Activated CD4-positive, alpha-beta memory T cell treated with anti-CD3 and anti-CD28 coated beads, Interleukin-2, amount 10 ng/mL, durations not matched to agents 7 days and 5 days (primary cell): ENCODE data around the gene YWHAG. TPM values are rescaled to one million over a fixed set of nuclear protein-coding genes. Genes with fewer than 3 reads are reported as not detected.
"Not testable (repeated sequence)": the region's sequence is repeated elsewhere in the genome, so short reads cannot be mapped to it uniquely, and the experiment has no call there.

Source experiments
- CTCF ChIA-PET: fragments of 350-600 bp; sonication (Branson Sonifier 250); formaldehyde crosslinking; loops from one replicate; lab custom pipeline; 2021; ENCODE audit warnings: antibody characterized with exemption, inconsistent platforms; lab: Charles Lee
- POLR2A ChIA-PET: fragments of 350-600 bp; sonication (Branson Sonifier 250); formaldehyde crosslinking; loops from one replicate; lab custom pipeline; 2021; ENCODE audit warnings: antibody characterized with exemption; lab: Charles Lee
- DNase-seq: peaks from one replicate; pipeline ENCODE4 v3.0.0-alpha.2; 2020
- H3K27ac Mint-ChIP-seq: one replicate; pipeline ENCODE4 v1.8.0; 2021; ENCODE audit warnings: mild to moderate bottlenecking, mixed read lengths
- H3K27me3 Mint-ChIP-seq: one replicate; pipeline ENCODE4 v1.8.0; 2021; ENCODE audit warnings: mixed read lengths
- H3K36me3 Mint-ChIP-seq: one replicate; pipeline ENCODE4 v1.8.0; 2021; ENCODE audit warnings: low read depth, mixed read lengths
- H3K4me1 Mint-ChIP-seq: one replicate; pipeline ENCODE4 v1.8.0; 2021; ENCODE audit warnings: mixed read lengths
- H3K4me3 Mint-ChIP-seq: one replicate; pipeline ENCODE4 v1.8.0; 2021; ENCODE audit warnings: mild to moderate bottlenecking, mixed read lengths
- H3K9me3 Mint-ChIP-seq: one replicate; pipeline ENCODE4 v1.8.0; 2021; ENCODE audit warnings: mixed read lengths
- total RNA-seq, 2 experiments: library from RNA; stranded (reverse); gene quantifications; one replicate each; pipeline ENCODE4 v1.2.3, GENCODE V29; 2021

YWHAG gene
- total RNA-seq, 2 experiments from 2014 or later, result 83.1 to 84.8 TPM

- POLR2A ChIA-PET, result interaction anchor here (0.7 to 1.0 kb wide), 2 partner anchors 17 to 21 kb away, joined by 3 to 4 read pairs; no protein-coding TSS in a partner anchor
- no peak overlapping the region for H3K27ac Mint-ChIP-seq
- H3K4me1 Mint-ChIP-seq, result peaks cover 5% of the 10 kb centered on the region
- H3K9me3 Mint-ChIP-seq, result no peaks in the 10 kb centered on the region
- DNase-seq, result no peak
- CTCF ChIA-PET, result interaction anchor here (1.0 to 6.7 kb wide), 2 partner anchors 17 to 18 kb away, joined by 7 to 125 read pairs; no protein-coding TSS in a partner anchor
- H3K27me3 Mint-ChIP-seq, result peaks cover 9% of the 10 kb centered on the region
- no peak overlapping the region for H3K4me3 Mint-ChIP-seq
- H3K36me3 Mint-ChIP-seq, result no peaks in the 10 kb centered on the region
Measured at GRCh38 chr7:76296743-76297740, 61.7 kb downstream of the YWHAG start.

- Mint-ChIP-seq H3K9me3 (no peaks in the 10 kb centered on the region), H3K4me3 (no peak overlapping the region), H3K27me3 (peaks cover 5% of the 10 kb centered on the region), H3K27ac (no peak overlapping the region), H3K4me1 (peaks cover 16% of the 10 kb centered on the region), H3K36me3 (no peaks in the 10 kb centered on the region)
- no peak for DNase-seq
- ChIA-PET POLR2A (no interaction called here), CTCF (interaction anchor here (6.7 kb wide), 1 partner anchor 21 kb away, joined by 125 read pairs; no protein-coding TSS in a partner anchor)
Measured at GRCh38 chr7:76294344-76295024, 64.3 kb downstream of the YWHAG start.

- Mint-ChIP-seq H3K27me3 (peaks cover 5% of the 10 kb centered on the region), H3K27ac (no peak overlapping the region), H3K36me3 (no peaks in the 10 kb centered on the region), H3K4me3 (no peak overlapping the region), H3K9me3 (no peaks in the 10 kb centered on the region), H3K4me1 (peaks cover 16% of the 10 kb centered on the region)
- ChIA-PET CTCF (interaction anchor here (6.7 kb wide), 1 partner anchor 22 kb away, joined by 125 read pairs; no protein-coding TSS in a partner anchor), POLR2A (interaction anchor here (0.7 kb wide), 1 partner anchor 24 kb away, joined by 3 read pairs; no protein-coding TSS in a partner anchor)
- no peak for DNase-seq
Measured at GRCh38 chr7:76293407-76293901, 65.3 kb downstream of the YWHAG start.

GRCh38 chr7:76292911-76293310 is 65.9 kb downstream of the YWHAG start:
- ChIA-PET CTCF (interaction anchor here (0.7 to 6.7 kb wide), 8 partner anchors 10 to 114 kb away, joined by 3 to 125 read pairs (median 8); partner anchors contain the start of gene HSPB1), POLR2A (interaction anchor here (0.7 kb wide), 1 partner anchor 25 kb away, joined by 3 read pairs; no protein-coding TSS in a partner anchor)
- H3K36me3 Mint-ChIP-seq, H3K4me3 Mint-ChIP-seq, H3K9me3 Mint-ChIP-seq, DNase-seq, H3K27ac Mint-ChIP-seq, H3K27me3 Mint-ChIP-seq: not testable (repeated sequence)
- H3K4me1 Mint-ChIP-seq, result peaks cover 16% of the 10 kb centered on the region

- H3K4me3 Mint-ChIP-seq, result no peak overlapping the region
- POLR2A ChIA-PET, result interaction anchor here (1.6 kb wide), 1 partner anchor 26 kb away, joined by 14 read pairs; no protein-coding TSS in a partner anchor
- DNase-seq, result no peak
Measured at GRCh38 chr7:76292213-76292573, 66.6 kb downstream of the YWHAG start.

GRCh38 chr7:76291351-76292212 is 67.2 kb downstream of the YWHAG start:
- CTCF ChIA-PET, result interaction anchor here (0.6 to 6.7 kb wide), 25 partner anchors 8 to 299 kb away, joined by 3 to 125 read pairs (median 4); partner anchors contain the start of gene HSPB1
- Mint-ChIP-seq H3K27me3 (peaks cover 5% of the 10 kb centered on the region), H3K27ac (peak overlapping the region; percentile 51), H3K36me3 (no peaks in the 10 kb centered on the region), H3K4me1 (peaks cover 14% of the 10 kb centered on the region), H3K4me3 (no peak overlapping the region), H3K9me3 (no peaks in the 10 kb centered on the region)
- peak; percentile 90 for DNase-seq
- POLR2A ChIA-PET, result interaction anchor here (1.6 kb wide), 1 partner anchor 27 kb away, joined by 14 read pairs; no protein-coding TSS in a partner anchor

More at GRCh38 chr7:76292213-76292573, 66.6 kb downstream of the YWHAG start:
- peaks cover 16% of the 10 kb centered on the region for H3K4me1 Mint-ChIP-seq
- H3K27ac Mint-ChIP-seq, result no peak overlapping the region
- H3K27me3 Mint-ChIP-seq, result peaks cover 5% of the 10 kb centered on the region
- no peaks in the 10 kb centered on the region for H3K9me3 Mint-ChIP-seq
- CTCF ChIA-PET, result interaction anchor here (0.7 to 6.7 kb wide), 13 partner anchors 10 to 300 kb away, joined by 3 to 125 read pairs (median 7); partner anchors contain the start of gene HSPB1
- H3K36me3 Mint-ChIP-seq, result no peaks in the 10 kb centered on the region

GRCh38 chr7:76290847-76291350 is 67.9 kb downstream of the YWHAG start:
- CTCF ChIA-PET, result interaction anchor here (0.6 to 6.7 kb wide), 21 partner anchors 9 to 124 kb away, joined by 3 to 125 read pairs (median 4); partner anchors contain the start of gene HSPB1
- H3K27me3 Mint-ChIP-seq, H3K36me3 Mint-ChIP-seq, DNase-seq, H3K9me3 Mint-ChIP-seq, H3K4me3 Mint-ChIP-seq: not testable (repeated sequence)
- Mint-ChIP-seq H3K4me1 (peaks cover 14% of the 10 kb centered on the region), H3K27ac (peak overlapping the region; percentile 51)
- POLR2A ChIA-PET, result interaction anchor here (1.6 kb wide), 1 partner anchor 27 kb away, joined by 14 read pairs; no protein-coding TSS in a partner anchor

GRCh38 chr7:76286842-76287403 is 71.9 kb downstream of the YWHAG start:
- H3K36me3 Mint-ChIP-seq, result no peaks in the 10 kb centered on the region
- H3K4me1 Mint-ChIP-seq, result peaks cover 17% of the 10 kb centered on the region
- POLR2A ChIA-PET, result no interaction called here

GRCh38 chr7:76285604-76286374 is 73.0 kb downstream of the YWHAG start:
- ChIA-PET CTCF (interaction anchor here (1.8 kb wide), 1 partner anchor 29 kb away, joined by 6 read pairs; no protein-coding TSS in a partner anchor), POLR2A (interaction anchor here (1.7 kb wide), 1 partner anchor 32 kb away, joined by 6 read pairs; no protein-coding TSS in a partner anchor)
- H3K4me1 Mint-ChIP-seq, result peaks cover 14% of the 10 kb centered on the region
- no peaks in the 10 kb centered on the region for H3K9me3 Mint-ChIP-seq
- H3K36me3 Mint-ChIP-seq, result no peaks in the 10 kb centered on the region
- H3K27ac Mint-ChIP-seq, result no peak overlapping the region
- H3K4me3 Mint-ChIP-seq, result no peak overlapping the region
- H3K27me3 Mint-ChIP-seq, result peaks cover 25% of the 10 kb centered on the region
- no peak for DNase-seq

More at GRCh38 chr7:76286842-76287403, 71.9 kb downstream of the YWHAG start:
- Mint-ChIP-seq H3K27ac (no peak overlapping the region), H3K4me3 (no peak overlapping the region), H3K27me3 (peaks cover 20% of the 10 kb centered on the region), H3K9me3 (no peaks in the 10 kb centered on the region)
- no peak for DNase-seq
- CTCF ChIA-PET, result interaction anchor here (1.8 kb wide), 1 partner anchor 28 kb away, joined by 6 read pairs; no protein-coding TSS in a partner anchor
